ENCODE results near the gene TMEM181.

GRCh38 chr6:158559338-158559894 lies 475 bp upstream of the TMEM181 start:
- TF ChIP-seq POLR2A (IDR thresholded peaks at IDR 0.05), result no peak
- TF ChIP-seq CTCF (IDR thresholded peaks at IDR 0.05), result no peak

Data from breast epithelium (tissue), 3 donors.